HG03342 (cell line): ENCODE data around the gene RNF41.
A peak's percentile ranks its signal among the peaks of the same experiment; 100 is the strongest.
"Not testable (repeated sequence)": the region's sequence is repeated elsewhere in the genome, so short reads cannot be mapped to it uniquely, and the experiment has no call there.

Experiments used
- ATAC-seq: cut with Tn5 transposase; IDR thresholded peaks from one replicate; pipeline ENCODE4 v1.9.1; 2021; ENCODE audit warnings: mild to moderate bottlenecking, moderate library complexity; ENCODE audit not compliant: unreplicated experiment

RNF41 gene

GRCh38 chr12:56221757-56222530, at the start of gene RNF41:
Gene RNF41 (minus strand): TSS chr12:56221922. CDS start chr12:56214047, 7,875 bp downstream.
- peak; percentile 80 for ATAC-seq

GRCh38 chr12:56271031-56271430, 49.3 kb upstream of the RNF41 start:
- no peak for ATAC-seq

GRCh38 chr12:56267443-56268071, 45.8 kb upstream of the RNF41 start:
- ATAC-seq, result peak; percentile 9

- ATAC-seq, result peak; percentile 86
Observed at GRCh38 chr12:56266693-56267442, 45.1 kb upstream of the RNF41 start, which contains the start of gene COQ10A. Gene COQ10A (plus strand): TSS chr12:56266942. CDS start chr12:56267119, 177 bp downstream.

- not testable (repeated sequence) for ATAC-seq
Observed at GRCh38 chr12:56266068-56266692, 44.5 kb upstream of the RNF41 start.

- ATAC-seq, result not testable (repeated sequence)
Observed at GRCh38 chr12:56262955-56263354, 41.2 kb upstream of the RNF41 start.

GRCh38 chr12:56261503-56262232, 39.9 kb upstream of the RNF41 start:
- no peak for ATAC-seq

GRCh38 chr12:56260921-56261320, 39.2 kb upstream of the RNF41 start:
- ATAC-seq, result no peak

GRCh38 chr12:56260380-56260779, 38.7 kb upstream of the RNF41 start:
- no peak for ATAC-seq

- no peak for ATAC-seq
Observed at GRCh38 chr12:56258820-56259183, 37.1 kb upstream of the RNF41 start.

- ATAC-seq, result peak; percentile 89
Observed at GRCh38 chr12:56258068-56258819, 36.5 kb upstream of the RNF41 start, which contains the start of gene ANKRD52. Gene ANKRD52 (minus strand): TSS chr12:56258384. CDS start chr12:56258269, 115 bp downstream.

GRCh38 chr12:56257491-56258067, 35.9 kb upstream of the RNF41 start:
- ATAC-seq, result peak; percentile 11

- no peak for ATAC-seq
Observed at GRCh38 chr12:56257071-56257470, 35.3 kb upstream of the RNF41 start.

GRCh38 chr12:56256326-56256960, 34.7 kb upstream of the RNF41 start:
- no peak for ATAC-seq

GRCh38 chr12:56255671-56256070, 33.9 kb upstream of the RNF41 start:
- no peak for ATAC-seq

- no peak for ATAC-seq
Observed at GRCh38 chr12:56253091-56253490, 31.4 kb upstream of the RNF41 start.

GRCh38 chr12:56252649-56253048, 30.9 kb upstream of the RNF41 start:
- ATAC-seq, result no peak

GRCh38 chr12:56248711-56249110, 27.0 kb upstream of the RNF41 start:
- ATAC-seq, result no peak

GRCh38 chr12:56247923-56248322, 26.2 kb upstream of the RNF41 start:
- no peak for ATAC-seq
